Fibroblast of pulmonary artery (primary cell): ENCODE measurements around the gene TRAF1.

ENCODE experiments used
- DNase-seq: peaks from one replicate; pipeline ENCODE4 v3.0.0-alpha.2; 2010; ENCODE audit warnings: low read depth
- H3K4me3 ChIP-seq: replicated peaks from 2 replicates; pipeline ENCODE4 v1.5.1; 2011; ENCODE audit warnings: low read depth, mild to moderate bottlenecking, control low read depth, low read length, moderate library complexity
- TF ChIP-seq, protein P1 (sequence below): IDR thresholded peaks from 2 replicates; pipeline ENCODE4 v1.5.1; 2011; ENCODE audit warnings: mild to moderate bottlenecking, control low read depth, low read length, inconsistent platforms; ENCODE audit errors: missing control alignments

Gene TRAF1

DNA sequence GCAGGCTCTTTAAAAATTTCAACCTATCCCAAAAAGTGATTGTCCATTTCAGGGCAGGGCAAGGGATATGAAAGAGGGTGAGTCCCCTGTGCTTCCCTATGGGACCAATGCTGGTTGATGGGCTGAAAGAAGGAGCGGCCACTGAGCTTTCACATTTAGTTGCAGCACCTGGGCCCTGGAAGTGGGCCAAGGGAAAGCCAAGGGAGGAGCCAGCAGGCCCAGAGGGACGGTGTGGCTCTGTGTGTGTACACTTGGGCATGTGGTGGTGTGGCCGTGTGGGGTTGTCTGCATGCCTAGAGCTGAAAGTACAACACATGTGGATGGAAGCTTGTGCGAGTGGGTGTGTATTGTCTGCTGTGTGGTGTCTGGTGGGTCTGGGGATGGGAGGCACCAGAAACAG, 69.9 kb downstream of the TRAF1 start:
- no peak for DNase-seq
- no peak overlapping the region for H3K4me3 ChIP-seq
- TF ChIP-seq, protein P1, sequence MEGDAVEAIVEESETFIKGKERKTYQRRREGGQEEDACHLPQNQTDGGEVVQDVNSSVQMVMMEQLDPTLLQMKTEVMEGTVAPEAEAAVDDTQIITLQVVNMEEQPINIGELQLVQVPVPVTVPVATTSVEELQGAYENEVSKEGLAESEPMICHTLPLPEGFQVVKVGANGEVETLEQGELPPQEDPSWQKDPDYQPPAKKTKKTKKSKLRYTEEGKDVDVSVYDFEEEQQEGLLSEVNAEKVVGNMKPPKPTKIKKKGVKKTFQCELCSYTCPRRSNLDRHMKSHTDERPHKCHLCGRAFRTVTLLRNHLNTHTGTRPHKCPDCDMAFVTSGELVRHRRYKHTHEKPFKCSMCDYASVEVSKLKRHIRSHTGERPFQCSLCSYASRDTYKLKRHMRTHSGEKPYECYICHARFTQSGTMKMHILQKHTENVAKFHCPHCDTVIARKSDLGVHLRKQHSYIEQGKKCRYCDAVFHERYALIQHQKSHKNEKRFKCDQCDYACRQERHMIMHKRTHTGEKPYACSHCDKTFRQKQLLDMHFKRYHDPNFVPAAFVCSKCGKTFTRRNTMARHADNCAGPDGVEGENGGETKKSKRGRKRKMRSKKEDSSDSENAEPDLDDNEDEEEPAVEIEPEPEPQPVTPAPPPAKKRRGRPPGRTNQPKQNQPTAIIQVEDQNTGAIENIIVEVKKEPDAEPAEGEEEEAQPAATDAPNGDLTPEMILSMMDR = no peak

DNA sequence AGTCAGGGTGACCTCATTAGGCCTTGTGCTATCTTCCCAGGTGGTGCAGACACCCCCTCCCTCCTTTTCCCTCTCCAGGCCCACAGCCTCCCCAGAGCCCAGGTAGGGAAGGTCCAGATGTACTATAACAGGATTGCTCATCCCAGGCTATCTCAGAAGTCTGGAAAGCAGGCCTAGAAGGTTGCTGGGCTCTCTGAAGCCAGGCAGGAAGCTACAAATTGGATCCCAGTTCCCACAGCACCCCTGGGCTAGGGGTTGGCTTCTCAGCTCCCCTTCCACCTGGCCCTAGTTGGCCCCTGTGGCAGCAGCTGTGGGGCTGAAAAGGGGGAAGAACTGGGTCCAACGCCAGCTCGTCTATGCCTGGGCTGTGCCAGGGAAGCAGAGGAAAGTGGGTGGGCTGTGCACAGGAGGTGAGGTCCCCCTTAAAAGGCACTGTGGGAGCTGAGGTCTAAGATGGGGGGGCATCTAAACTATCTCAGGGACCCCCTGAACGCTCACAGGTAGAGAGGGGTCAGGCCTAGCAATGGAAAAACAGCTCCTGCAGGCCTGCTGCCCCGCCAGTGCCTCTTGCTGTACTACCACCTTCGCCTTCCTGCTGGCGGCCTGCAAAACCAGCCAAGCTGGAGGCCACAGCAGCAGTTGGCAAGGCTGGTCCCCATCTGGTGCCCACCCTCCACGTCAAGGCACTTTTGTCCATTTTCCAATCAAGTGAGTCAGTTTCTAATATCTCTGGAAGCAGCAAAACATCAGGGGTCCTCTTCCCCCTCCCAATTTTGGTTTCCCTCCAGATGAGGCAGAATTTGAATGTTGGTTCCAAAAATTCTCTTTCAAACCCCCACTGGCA, 70.5 kb downstream of the TRAF1 start:
- no peak for DNase-seq
- H3K4me3 ChIP-seq = no peak overlapping the region
- TF ChIP-seq, protein P1 = no peak

DNA sequence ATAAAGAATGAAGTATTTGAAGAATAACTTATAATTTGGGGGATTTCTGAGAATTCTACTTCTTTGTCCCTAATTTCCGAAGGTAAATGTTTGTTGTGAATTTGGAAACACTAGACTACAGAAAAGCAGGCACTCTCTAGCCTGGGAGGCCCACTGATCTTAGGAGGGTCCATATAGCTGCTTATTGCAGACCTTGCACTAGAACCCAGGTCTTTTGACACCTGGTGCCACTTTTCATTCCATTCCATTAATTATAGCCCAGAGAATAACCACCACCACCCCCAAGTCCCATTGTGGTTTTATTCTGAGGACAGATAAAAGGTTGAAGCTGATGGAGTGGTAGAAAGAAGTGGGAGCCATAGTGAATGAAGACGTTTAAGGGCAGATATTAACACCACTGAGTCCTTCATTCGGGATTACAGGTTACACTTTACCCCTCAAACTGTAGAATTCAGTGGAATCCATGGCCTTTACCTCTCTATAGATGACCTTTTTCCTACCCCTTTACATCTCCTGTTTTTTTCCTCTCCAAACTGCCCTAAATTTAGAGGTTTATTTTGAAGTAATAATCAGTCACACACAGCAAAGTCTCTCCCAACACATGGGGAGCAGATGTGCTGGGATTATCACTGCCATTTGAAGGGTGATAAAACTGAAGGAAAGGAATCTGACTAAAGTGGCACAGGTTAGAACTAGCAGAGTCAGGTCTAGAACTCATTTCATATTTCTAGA, 71.8 kb downstream of the TRAF1 start:
- H3K4me3 ChIP-seq = no peak overlapping the region
- TF ChIP-seq, protein P1 = no peak
- no peak for DNase-seq

DNA sequence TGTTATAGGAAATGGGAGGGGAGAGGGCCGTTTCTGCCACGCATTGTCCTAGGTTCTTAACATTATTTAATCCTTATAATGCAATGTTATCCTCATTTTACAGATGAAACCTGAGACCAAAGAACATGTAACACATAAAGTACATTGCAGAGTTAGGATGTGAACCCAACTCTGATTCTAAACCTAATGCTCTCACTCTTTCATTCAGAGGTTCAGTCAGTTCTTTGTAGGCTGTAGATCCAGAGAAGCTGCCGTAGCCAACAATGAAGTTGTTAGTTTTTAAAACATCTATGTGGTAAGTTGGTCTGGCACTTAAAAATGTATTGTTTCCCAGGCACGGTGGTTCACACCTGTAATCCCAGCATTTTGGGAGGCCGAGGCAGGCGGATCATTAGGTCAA, 73.4 kb downstream of the TRAF1 start:
- no peak overlapping the region for H3K4me3 ChIP-seq
- TF ChIP-seq, protein P1 = no peak
- DNase-seq = no peak
